GM21737 (cell line): Measurements from ENCODE around the gene SIL1.

Source experiments
- ATAC-seq: cut with Tn5 transposase; IDR thresholded peaks from one replicate; pipeline ENCODE4 v1.9.1; 2021; ENCODE audit warnings: mild to moderate bottlenecking, moderate library complexity; ENCODE audit not compliant: unreplicated experiment

Gene SIL1

GRCh38 chr5:138948471-138949222 lies 249.5 kb downstream of the SIL1 start:
- no peak for ATAC-seq

- no peak for ATAC-seq
These were observed 250.4 kb downstream of the SIL1 start for GRCh38 chr5:138947780-138948179.

- no peak for ATAC-seq
These were observed 251.2 kb downstream of the SIL1 start for GRCh38 chr5:138946831-138947560.

GRCh38 chr5:138946241-138946623 lies 251.9 kb downstream of the SIL1 start:
- ATAC-seq: no peak

GRCh38 chr5:138945421-138946240 lies 252.5 kb downstream of the SIL1 start:
- no peak for ATAC-seq

- no peak for ATAC-seq
These were observed 253.4 kb downstream of the SIL1 start for GRCh38 chr5:138944527-138945322.

GRCh38 chr5:138943599-138944173 lies 254.5 kb downstream of the SIL1 start:
- no peak for ATAC-seq

GRCh38 chr5:138942861-138943260 lies 255.3 kb downstream of the SIL1 start:
- ATAC-seq: no peak

- no peak for ATAC-seq
These were observed 256.1 kb downstream of the SIL1 start for GRCh38 chr5:138942066-138942465.

- no peak for ATAC-seq
These were observed 259.6 kb downstream of the SIL1 start for GRCh38 chr5:138938526-138938925.

- ATAC-seq: no peak
These were observed 260.5 kb downstream of the SIL1 start for GRCh38 chr5:138937392-138938387.

- no peak for ATAC-seq
These were observed 261.2 kb downstream of the SIL1 start for GRCh38 chr5:138936968-138937345.

GRCh38 chr5:138936225-138936967 lies 261.8 kb downstream of the SIL1 start:
- no peak for ATAC-seq

GRCh38 chr5:138935466-138935865 lies 262.7 kb downstream of the SIL1 start:
- ATAC-seq: no peak

- ATAC-seq: no peak
These were observed 263.2 kb downstream of the SIL1 start for GRCh38 chr5:138934971-138935370.

GRCh38 chr5:138933522-138934290 lies 264.5 kb downstream of the SIL1 start:
- no peak for ATAC-seq

- no peak for ATAC-seq
These were observed 265.9 kb downstream of the SIL1 start for GRCh38 chr5:138932171-138932810.
